GM20000 (cell line): ENCODE results near the gene SGSH.

ENCODE experiments used
- DNase-seq: peaks from one replicate; pipeline ENCODE4 v3.0.0; 2012; ENCODE audit warnings: low spot score
- CTCF ChIP-seq: IDR thresholded peaks from 2 replicates; pipeline ENCODE4 v1.5.1; 2012; ENCODE audit warnings: mild to moderate bottlenecking, control low read depth; ENCODE audit errors: extremely low read depth, missing control alignments

Gene SGSH

GRCh38 chr17:80214012-80214877, 5.9 kb downstream of the SGSH start:
- TF ChIP-seq CTCF = no peak
- DNase-seq = no peak

GRCh38 chr17:80213643-80213975, 6.5 kb downstream of the SGSH start:
- no peak for DNase-seq
- TF ChIP-seq CTCF = no peak

- TF ChIP-seq CTCF = no peak
- no peak for DNase-seq
These were observed 7.0 kb downstream of the SGSH start for GRCh38 chr17:80212962-80213642.

- no peak for DNase-seq
- TF ChIP-seq CTCF = no peak
These were observed 7.6 kb downstream of the SGSH start for GRCh38 chr17:80212511-80212910.

- TF ChIP-seq CTCF = no peak
- no peak for DNase-seq
These were observed 8.0 kb downstream of the SGSH start for GRCh38 chr17:80212109-80212508.

GRCh38 chr17:80210348-80211108, 9.6 kb downstream of the SGSH start:
- DNase-seq = no peak
- no peak for TF ChIP-seq CTCF

- DNase-seq = no peak
- no peak for TF ChIP-seq CTCF
These were observed 10.4 kb downstream of the SGSH start for GRCh38 chr17:80209765-80210164.
